Measurements from ENCODE around the gene SIRT7.

The SIRT7 gene

GRCh38 chr17:81928544-81929252, 10.7 kb upstream of the SIRT7 start:
- TF ChIP-seq CTCF (IDR thresholded peaks at IDR 0.05), result no peak
- Histone ChIP-seq H3K27me3 (peaks cover 59% of the 10 kb centered on the region), H3K27ac (no peak overlapping the region), H3K9me3 (no peaks in the 10 kb centered on the region), H3K36me3 (no peaks in the 10 kb centered on the region), H3K4me3 (ENCODE audit: low read depth in 1 of 2, low read length in 1 of 2) (peak overlapping the region; percentile 78 to 83), H3K4me1 (ENCODE audit: control insufficient read depth in 1 of 2, insufficient read depth in 1 of 2, low read depth in 1 of 2, low read length in 1 of 2) (peaks cover 45% of the 10 kb centered on the region in 2 experiments)

DNA sequence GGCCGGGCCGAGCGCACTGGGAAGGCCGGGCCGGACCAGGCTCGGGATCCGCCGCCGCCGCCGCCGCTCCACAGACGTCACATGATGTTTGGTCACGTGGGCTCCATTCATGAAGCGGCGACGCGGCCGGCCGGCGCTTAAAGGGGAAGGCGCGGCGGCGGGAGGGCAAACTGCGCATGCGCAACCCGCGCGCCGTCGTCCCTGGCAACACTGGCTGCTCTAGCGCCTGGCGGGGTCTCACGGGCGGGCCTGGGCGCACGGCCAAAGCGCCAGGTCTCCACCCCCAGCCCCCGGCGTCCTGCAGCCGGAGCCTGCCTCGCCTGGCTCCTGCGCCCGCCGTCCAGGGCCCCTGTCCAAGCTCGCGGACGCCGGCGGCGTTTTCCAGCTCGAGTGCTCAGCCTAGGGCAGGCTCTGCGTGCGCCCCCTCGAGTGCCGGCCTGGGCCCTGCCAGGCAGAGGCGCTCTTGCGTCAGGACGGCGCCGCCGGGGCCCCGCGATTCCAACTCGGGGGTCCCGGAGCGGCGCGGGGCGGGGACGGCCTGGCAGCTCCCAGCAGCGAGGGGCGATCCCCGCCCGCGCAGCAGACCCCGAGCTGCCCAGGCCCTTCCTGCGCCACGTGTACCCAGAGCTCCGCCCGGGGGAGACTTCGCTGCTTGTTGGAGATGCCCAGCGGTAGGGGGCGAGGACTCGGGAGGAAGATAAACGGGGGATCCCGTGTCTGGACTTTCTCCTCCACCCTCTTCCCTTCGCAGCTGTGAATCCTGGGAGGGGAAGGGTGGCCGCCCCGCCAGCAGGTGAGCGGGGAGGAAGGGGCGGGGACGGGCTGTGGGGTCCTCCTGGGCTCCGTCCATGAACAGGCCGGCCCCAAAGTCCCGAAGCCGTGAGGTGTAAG, 9.9 kb upstream of the SIRT7 start, which contains the start of gene MAFG:
MAFG (minus strand) TSS at position 83 of the 891 bp plus-strand sequence. CDS start 4,550 bp downstream, outside the sequence.
- Histone ChIP-seq H3K4me3 (ENCODE audit: low read depth in 1 of 2, low read length in 1 of 2) (peak within 1 kb of the TSS; percentile 83 to 88), H3K27me3 (peaks cover 51% of the 10 kb centered on the region), H3K36me3 (no peaks in the 10 kb centered on the region), H3K9me3 (no peaks in the 10 kb centered on the region), H3K4me1 (ENCODE audit: control insufficient read depth in 1 of 2, insufficient read depth in 1 of 2, low read depth in 1 of 2, low read length in 1 of 2) (peaks cover 51 to 53% of the 10 kb centered on the region in 2 experiments), H3K27ac (peak within 1 kb of the TSS; percentile 95)
- TF ChIP-seq CTCF (IDR thresholded peaks at IDR 0.05), result peak; percentile 22

DNA sequence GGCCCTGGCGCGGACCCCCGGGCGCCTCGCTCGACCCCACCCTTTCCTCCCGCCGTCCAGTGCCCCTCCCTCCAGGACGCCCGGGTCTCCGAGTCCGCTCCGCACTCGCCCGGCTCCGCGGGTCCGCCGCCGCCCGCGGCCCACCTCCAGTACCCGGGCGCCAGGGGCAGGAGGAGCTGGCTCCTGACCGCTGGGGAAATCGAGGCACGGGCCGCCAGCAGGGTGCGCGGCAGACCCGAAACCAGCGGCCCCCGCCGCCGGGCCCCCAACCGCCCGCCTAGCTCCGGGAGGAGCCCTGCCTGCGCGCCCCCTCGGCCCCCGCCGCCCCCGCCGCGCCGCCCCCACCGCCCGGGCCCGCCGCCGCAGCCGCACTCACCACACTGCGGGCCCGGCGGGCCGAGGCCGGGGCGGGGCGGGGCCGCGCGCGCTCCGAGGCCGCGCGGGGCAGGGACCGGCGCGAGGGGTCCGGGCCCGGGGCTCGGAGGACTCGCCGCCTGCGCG, 9.2 kb upstream of the SIRT7 start:
- Histone ChIP-seq H3K27ac (peak overlapping the region; percentile 95), H3K4me1 (ENCODE audit: control insufficient read depth in 1 of 2, insufficient read depth in 1 of 2, low read depth in 1 of 2, low read length in 1 of 2) (peaks cover 58 to 60% of the 10 kb centered on the region in 2 experiments), H3K9me3 (no peaks in the 10 kb centered on the region), H3K4me3 (ENCODE audit: low read depth in 1 of 2, low read length in 1 of 2) (peak overlapping the region; percentile 83 to 88), H3K36me3 (no peaks in the 10 kb centered on the region), H3K27me3 (peaks cover 44% of the 10 kb centered on the region)
- TF ChIP-seq CTCF (IDR thresholded peaks at IDR 0.05), result no peak

GRCh38 chr17:81926451-81927151, 8.6 kb upstream of the SIRT7 start:
- H3K36me3 ChIP-seq, result no peaks in the 10 kb centered on the region
- H3K4me3 ChIP-seq (ENCODE audit: low read depth in 1 of 2, low read length in 1 of 2), result peak overlapping the region; percentile 83 to 88
- peaks cover 64 to 66% of the 10 kb centered on the region in 2 experiments for H3K4me1 ChIP-seq (ENCODE audit: control insufficient read depth in 1 of 2, insufficient read depth in 1 of 2, low read depth in 1 of 2, low read length in 1 of 2)
- H3K27ac ChIP-seq, result peak overlapping the region; percentile 95
- peaks cover 38% of the 10 kb centered on the region for H3K27me3 ChIP-seq
- H3K9me3 ChIP-seq, result no peaks in the 10 kb centered on the region
- TF ChIP-seq CTCF (IDR thresholded peaks at IDR 0.05), result no peak

- Histone ChIP-seq H3K36me3 (no peaks in the 10 kb centered on the region), H3K9me3 (no peaks in the 10 kb centered on the region), H3K27me3 (peaks cover 32% of the 10 kb centered on the region), H3K4me1 (ENCODE audit: control insufficient read depth in 1 of 2, insufficient read depth in 1 of 2, low read depth in 1 of 2, low read length in 1 of 2) (peaks cover 71 to 72% of the 10 kb centered on the region in 2 experiments), H3K27ac (peak overlapping the region; percentile 95), H3K4me3 (ENCODE audit: low read depth in 1 of 2, low read length in 1 of 2) (peak overlapping the region; percentile 83 to 88)
- no peak for TF ChIP-seq CTCF (IDR thresholded peaks at IDR 0.05)
Measured at GRCh38 chr17:81925860-81926450, 8.0 kb upstream of the SIRT7 start.
